HG02678 (cell line): ENCODE data around the gene PHF12.

Source experiments
- ATAC-seq: cut with Tn5 transposase; IDR thresholded peaks from one replicate; pipeline ENCODE4 v1.9.1; 2021; ENCODE audit warnings: mild to moderate bottlenecking, moderate library complexity; ENCODE audit not compliant: unreplicated experiment

The PHF12 gene

DNA sequence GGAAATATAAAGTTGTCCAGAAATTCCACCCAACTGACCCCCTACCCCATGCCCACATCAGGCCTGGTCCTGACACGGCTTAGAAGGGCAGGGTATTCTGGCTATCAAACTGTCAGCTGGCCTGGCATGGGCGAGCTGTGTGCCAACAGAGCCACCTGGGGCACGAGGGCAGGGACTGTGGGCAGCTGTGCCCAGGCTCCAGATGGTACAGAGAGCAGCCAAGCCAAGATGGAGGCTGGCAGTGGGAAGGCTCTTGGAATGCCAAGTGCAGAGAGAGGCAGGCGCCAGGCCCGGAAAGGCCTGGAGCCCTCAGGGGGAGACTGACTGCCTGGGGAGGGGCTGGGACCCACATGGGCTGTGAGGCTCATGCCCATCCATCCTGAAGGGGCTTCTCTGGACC is 24.3 kb upstream of the PHF12 start:
- no peak for ATAC-seq

DNA sequence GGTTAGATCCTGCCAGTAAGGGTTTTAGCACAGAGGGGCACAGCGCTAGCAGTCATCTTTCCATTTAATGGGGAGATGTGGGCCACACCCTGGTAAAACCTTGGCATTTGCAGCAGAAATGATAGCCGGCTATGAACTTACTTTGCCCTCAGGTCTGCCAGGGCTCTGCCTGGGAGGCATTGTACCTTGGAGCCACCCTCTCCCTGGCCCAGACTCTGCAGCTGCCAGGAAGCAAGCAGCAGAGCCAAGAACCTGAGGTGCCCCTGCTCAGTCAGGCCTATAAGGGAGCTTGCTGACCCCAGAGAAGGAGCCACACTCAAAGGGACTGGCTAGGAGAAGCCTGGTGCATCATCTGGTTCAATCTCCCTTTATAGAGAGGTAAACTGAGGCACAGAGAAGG is 23.7 kb upstream of the PHF12 start:
- ATAC-seq, result no peak

DNA sequence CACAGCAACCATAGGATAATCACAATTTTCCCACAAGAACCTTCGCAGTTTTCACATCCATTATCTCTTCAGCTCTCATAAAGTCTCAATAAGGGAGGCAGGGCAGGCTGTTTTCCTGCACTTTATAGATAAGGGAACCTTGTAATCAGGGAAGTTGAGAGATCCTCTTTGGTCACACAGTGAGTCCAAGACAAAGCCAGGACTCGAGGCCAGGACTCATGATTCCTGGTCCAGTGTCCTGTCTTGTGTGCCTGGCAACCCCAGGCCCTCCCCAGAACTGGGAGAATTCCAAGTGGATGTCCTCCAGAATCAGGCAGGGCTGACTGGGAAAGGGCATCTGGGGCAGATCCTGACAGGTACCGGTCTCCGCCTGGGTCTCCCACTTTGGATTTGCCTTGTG is 23.1 kb upstream of the PHF12 start:
- no peak for ATAC-seq

DNA sequence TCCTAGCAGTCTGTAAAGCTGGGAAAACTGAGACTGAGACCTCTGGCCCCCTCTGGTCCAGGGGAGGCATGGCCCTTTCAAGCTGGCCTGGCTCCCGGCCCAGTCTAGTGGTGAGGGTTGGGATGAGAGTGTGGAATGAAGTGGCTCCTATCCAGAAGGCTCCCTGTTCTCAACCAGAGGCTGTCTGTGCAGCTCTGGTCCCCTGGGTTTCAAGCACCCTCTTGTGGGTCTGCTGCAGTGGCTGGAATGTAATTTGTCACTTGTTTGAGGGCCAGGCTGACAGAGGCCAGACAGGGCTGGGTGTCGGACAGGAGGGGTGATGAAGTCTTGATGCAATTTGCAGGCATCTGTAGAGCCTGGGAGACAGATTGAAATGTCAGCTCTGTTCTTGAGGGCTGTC is 22.1 kb upstream of the PHF12 start:
- no peak for ATAC-seq

DNA sequence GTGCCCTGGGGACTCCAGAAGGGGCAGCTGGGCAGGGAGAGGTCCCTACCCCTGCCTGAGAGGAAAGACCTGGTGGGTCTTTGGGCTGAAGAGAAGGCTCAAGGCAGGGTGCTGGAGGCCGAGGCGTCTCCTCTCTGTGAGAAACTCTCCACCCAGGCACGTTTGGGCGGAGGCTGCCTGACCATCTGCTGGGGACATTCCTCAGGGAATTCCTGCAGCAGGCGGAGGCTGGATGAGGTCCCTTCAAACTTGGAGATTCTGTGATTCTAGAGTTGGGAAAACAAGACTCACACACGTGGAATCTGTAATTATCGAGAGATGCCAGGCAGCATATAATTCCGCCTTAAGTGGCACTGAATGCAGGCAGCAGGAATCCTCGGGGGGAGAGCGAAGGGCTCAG is 21.1 kb upstream of the PHF12 start:
- no peak for ATAC-seq

DNA sequence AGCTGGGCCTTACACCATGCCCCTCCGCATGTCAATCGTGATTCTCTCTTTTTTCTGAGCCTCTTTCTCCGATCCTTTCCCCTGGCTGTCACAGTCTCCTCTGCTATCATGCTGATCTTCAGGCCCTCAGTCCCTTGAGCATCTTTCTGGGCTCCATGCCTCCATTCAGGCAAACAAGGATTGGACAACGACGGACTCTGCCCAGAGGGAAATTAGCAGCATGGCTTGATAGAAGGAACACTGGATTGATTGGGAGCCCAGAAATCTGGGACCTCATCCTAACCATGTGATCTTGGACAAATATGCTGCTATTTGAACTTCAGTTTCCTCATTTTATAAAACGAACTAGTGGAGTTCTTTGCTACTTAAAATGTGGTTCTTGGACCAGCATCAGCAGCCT is 19.6 kb upstream of the PHF12 start:
- ATAC-seq, result no peak

DNA sequence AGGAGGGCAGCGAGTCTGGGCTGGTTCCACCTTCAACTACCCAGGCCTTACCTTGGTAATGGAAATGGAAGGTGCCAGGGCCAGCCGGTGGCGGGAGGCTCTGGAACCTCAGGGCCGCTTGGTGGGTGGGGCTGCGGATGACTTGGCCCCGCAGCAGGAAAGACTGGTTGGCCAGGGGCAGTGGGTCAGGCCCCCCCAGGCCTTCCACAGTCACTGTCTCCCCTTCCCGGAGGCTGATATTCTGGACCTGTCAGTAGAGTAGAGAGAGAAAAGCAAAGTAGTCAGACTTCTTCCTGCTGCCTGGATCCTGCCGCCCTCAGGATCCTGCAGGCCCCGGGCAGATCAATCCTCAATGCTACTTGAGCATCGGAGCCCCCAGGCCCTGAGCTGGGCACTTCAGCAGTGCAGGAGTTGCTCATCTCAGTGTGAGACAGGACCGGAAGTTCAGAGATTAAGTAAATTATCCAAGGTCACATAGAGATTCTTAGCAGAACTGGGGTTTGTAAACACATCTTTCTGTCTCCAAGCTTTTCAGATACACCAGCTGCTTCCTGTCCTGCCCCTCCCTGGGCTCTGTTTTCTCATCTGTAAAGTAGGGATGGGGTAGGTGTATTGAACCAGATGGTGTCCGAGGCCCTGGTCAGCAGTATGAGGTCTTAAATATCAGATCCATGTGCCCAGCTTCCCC is 18.5 kb upstream of the PHF12 start:
- ATAC-seq, result no peak

DNA sequence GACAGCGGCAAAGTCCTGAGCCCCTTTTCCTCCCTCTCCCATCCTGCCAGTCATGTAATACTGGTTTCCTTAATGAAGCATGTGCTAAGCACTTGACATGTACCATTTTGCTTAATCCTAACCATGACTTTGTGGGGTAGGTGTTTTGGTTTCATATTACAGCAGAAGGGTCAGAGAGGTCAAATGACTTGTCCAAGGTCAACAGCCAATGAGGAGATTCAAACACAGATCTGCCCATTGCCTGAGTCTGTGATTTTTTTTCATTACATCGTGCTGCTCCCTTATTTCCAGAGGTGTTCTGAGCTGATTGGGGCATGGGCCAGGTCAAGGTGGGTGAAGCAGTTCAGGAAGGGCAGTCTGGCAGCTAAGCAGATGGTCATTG is 17.6 kb upstream of the PHF12 start:
- no peak for ATAC-seq

DNA sequence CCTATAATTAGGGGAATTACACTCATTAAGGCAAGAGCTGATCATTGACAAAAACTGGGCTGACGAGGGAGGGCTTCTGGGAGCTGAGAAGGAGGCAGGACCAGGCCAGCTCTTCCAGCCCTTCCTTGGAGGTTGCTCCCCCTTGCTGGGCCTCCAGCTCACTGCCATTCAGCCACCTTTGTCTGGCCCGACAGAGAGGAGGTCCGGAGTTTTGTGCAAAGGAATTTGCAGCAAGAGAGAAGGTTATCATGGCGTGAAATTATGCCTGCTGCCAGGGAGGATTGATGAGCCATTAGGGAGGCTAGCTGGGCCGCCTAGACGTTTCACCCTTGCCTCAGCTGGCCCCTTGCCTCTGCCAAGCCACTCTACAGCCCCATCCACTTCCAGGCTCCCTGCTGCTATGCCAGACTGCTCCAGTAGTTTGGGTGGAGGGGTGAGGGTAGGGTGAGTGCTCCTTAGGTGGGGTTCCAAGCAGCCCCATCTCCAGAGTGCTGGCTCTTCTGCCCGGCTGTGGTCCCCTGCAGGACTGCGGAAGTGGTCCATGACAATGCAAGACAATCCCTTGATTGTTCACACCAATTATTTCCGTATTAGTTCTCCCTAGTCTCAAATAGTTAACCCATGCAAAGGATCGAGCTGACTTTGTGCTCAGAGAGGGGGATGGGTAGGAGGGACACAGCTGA is 17.1 kb upstream of the PHF12 start:
- ATAC-seq, result no peak

DNA sequence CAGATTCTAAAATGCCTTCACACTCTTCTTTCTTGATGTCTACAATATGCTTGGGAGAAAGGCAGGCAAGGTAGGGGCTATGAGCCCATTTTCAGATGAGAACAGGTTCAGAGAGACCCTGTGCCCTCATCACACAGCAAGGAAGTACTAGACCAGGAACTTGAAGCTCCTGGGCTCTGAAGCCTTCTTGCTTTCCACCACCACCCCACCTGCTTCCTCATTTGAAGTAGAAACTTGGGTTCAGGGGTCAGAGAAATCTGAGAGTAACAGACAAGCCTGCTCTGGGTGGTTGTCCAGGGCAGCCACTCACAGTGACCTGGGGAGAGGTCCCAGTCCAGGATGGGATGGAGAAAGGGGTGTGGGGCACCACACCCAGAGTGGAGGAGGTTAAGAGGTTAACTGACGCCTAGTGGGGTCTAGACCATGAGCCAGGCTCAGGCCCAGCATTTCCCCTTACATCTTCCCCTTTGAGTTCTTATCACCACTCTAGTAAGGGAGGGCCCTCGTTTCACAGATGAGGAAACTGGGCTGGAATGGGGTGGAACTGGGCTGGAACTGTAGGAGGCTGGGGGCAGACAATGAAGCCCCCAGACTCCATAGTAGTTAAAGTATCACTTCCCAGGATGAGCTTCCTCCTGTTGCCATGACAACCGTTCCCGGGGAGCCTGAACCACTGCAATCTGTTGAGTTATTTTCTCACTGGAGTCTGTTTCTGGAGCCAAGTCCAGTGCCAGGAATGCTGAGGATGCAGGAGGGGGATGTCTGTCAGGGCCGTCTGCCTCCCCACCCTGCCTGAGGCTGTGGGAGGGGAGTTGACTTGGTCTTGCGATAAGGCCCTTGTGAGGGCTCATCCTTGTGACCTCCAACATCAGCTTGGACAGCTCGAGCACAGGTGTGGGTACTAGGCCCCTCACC is 16.2 kb upstream of the PHF12 start:
- no peak for ATAC-seq

DNA sequence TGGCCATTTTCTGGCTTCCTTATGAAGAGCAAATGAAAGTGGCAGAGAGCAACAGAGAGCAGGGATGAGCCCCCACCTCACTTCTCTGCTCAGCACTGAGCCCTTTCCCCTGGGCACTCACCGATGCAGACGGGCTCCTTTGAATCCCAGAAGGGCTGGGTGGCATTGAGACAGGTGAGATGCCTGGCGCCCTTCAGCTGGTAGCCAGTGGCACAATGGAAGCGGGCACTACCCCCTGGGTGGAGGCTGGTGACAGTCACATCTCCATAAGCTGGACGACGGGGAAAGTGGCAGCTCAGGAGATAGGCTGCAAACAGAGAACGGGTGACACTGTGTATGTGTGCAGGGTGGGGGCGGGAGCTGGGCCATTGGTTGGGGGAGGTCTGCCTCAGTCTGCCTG is 12.5 kb upstream of the PHF12 start:
- no peak for ATAC-seq

DNA sequence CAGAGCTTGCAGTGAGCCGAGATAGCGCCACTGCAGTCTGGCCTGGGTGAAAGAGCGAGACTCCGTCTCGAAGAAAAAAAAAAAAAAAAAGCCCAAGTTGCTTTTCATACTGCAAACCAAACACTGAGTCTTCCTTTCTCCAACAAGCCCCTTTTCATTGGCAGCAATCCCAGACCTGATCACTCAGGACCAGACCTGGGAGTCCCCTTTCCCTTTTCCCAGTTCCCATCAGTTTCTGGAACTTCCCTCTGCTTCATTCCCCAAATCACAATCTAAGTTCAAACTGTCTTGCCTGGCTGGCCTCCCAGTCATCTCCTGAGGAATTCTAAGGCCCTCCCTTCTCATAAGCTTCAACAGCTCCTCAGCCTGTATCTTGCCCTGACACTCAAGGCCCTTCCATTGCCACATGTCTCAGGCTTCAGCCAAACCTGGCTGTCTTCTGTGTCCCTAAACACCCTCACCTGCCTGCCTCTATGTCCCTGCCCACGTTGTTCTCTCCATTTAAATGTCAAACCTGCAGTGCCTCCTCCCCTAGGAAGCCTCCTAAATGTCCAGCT is 11.8 kb upstream of the PHF12 start:
- no peak for ATAC-seq

DNA sequence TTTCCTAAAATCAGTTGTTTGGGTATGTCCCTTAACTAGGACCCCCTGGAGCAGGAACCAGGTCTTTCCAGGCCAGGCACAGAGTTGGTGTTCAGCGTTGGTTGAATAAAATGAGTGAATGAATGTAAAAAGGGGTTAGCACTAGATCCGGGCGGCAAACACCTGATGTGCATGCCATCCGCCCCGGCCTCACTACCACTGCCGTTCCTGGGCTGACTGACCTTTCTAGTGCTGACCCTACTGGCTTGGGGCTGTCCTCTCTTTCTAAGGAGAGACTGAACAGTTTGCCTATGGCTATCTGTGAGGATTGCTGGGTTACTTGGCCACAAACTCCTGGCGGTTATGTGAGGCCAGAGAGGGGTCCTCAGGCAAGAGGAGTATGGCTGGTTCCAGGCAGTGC is 10.1 kb upstream of the PHF12 start:
- ATAC-seq, result no peak

DNA sequence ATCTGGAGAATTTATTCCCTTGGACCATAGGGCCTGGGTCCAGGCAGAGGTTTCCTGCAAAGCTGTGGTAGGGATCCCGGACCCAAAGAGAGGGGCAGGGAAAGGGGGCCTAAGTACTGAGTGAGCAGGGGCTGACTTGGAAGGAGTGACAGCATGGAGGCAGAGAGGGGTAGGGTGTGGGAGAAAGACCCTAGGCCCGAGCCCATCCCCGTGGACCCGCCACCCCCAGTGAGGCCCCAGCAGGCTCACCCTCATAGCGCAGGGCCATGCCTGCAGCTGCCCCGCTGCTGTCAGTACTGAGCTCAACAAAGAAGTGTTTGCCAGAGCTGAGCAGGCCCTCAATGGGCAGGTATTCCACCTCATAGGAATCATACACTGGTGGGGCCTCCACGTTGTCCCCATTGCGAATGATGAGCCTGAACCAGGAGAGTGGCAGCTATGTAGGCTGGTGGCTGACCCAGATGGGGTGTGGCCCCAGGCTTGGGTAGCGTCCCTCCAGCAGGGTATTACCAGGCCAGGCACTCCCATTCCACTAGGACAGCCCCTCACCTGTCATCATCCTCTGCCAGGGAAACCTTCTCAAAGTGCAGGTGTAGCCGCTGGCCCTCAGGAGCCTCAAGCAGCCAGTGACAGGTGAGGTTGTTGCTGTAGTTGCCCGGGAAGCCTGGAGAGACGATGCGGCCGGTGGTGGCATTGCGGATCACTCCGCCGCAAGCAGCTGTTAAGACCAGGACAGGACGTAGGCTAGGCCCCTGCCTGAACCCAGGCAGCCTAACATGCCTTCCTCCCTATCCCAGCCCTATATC is 9.1 kb upstream of the PHF12 start:
- ATAC-seq, result no peak

DNA sequence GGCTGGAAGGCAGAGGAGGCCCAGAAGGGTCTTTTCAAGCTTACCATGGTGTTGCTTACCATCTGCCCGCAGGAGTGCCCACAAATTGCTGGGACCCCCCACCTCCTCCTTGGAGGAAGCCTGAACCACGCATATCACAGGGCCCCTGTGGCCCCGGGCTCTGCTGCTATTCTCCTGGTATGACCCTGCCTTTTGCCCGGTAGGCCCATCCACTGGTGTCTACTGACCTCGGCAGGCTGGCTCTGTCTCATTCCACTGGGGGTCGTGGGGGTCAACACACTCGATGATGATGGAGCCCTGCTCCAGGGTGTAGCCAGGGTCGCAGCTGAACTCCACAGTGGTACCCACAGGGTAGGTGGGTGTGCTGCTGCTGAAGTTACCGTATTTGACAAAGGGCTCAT is 8.2 kb upstream of the PHF12 start:
- ATAC-seq, result no peak

DNA sequence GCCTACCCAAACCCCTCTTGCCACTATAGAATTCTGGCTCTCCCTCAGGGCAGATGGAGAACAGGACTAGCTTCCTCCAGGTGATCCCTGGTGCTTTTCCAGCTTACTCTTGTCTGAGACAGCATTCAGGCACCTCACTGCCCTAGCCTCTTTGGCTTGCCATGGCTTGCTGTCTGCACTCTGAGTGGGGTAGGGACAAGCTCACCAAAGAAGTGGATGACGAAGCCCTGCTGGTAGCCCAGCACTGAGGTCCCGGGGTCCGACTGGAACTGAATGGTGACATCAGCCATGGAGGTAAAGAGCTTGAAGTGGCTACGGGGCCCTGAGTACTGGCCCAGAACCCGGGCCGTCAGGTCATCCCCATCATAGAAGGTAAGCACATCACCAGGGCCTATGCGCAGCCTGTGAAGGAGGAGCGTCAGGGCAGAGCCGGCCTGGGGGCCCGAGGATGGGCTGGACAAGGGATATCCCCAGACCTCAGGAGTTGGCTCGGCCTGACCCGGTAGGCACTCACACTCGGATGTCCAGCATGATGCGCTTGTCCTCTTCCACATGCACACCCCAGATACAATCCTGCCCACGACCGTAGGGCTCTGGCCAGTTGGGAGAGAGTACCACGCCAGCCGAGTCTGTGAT is 7.6 kb upstream of the PHF12 start:
- ATAC-seq, result no peak

DNA sequence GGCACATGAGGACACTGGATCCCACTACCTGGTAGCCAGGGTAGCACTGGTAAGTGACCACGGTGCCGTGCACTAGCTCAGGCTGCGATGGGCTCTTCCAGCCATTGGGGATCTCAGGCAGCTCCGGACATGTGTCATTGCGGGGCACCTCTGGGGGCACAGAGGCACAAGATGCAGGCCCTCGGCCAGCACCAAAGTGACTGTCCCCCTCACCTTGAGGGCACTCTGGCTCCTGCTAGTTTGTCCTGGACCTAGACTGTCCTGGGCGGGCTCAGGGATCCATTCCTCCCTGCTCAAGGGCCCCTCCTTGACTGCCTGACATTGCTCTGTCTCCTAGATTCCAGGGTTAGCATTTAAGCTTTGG is 6.7 kb upstream of the PHF12 start:
- no peak for ATAC-seq

DNA sequence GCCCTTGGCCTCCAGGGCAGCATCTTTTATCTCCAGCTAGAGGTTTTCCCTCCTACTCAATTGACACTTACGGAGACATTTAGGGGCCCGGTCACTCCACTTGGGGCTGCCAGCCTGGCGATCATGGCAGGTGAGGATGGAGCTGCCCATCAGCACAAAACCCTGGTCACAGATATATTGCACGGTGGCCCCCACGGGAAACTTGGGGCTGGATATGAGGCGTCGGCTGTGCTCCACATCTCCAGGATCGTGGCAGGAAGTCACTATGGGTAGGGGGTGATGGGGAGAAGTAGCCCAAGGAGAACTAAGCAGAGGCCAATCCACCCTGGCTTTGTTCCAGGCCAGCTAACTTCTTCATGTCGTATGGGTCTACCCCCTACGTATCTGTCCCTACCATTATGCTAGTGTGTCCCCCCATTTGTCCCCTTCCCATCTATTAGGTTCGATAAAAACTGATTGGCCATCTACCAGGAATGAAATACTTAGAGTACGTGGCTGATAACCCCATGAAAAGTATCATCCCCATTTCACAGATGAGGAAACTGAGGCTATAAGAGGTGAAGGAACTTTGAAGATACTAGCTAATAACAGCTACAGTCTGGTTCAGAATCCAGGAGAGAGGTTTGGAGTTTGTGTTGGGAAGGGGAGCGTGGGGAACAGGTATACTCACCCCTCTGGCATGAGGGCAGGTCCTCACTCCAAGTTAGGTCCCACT is 6.1 kb upstream of the PHF12 start:
- no peak for ATAC-seq

DNA sequence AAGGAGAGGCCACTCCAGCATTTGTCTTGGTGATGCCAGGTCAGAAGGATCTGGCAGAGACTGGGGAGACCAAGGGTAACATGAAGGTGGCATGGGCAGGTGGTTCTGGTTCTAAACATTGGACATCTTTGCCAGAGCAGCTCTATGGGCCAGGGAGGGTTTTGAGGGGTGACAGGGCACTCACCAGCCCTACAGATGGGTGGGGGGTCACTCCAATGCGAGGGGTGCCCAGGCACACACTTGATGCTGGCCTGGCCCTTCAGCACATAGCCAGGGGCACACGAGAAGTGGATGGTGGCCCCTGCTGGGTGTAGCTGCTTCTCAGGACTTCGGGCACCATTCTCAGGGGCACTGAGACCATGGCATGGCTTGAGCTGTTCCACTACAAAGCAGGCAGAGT is 5.5 kb upstream of the PHF12 start:
- ATAC-seq, result no peak

DNA sequence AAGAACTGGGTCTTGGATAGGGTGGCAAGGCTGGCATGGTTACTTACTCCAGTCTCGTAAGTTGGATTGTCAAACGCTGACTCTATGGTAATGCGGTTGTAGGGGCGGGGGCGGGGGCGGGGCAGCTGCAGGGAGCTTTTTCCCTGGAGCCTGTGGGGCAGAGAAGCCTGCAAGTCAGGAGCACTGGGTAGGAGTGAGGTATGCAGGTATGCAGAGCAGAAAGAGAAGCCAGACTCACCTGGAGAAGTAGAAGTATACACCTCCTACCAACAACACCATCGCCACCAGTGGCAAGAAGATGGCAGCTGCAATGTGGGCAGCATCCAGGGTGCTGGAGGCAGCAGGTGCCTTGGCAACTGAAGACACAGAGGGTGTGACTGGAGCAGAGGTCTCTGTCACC is 4.8 kb upstream of the PHF12 start:
- ATAC-seq, result no peak
